HEK293 (cell line): ENCODE measurements around the gene AFF3.

Source experiments
- CTCF ChIP-seq: fragments of 450-650 bp; formaldehyde crosslinking; IDR thresholded peaks from 2 replicates; pipeline ENCODE4 v1.5.1; 2016; ENCODE audit warnings: missing biosample characterization, missing genetic modification characterization
- RBAK ChIP-seq: fragments of 450-650 bp; formaldehyde crosslinking; IDR thresholded peaks from 2 replicates; pipeline ENCODE4 v1.5.1; 2016; ENCODE audit warnings: missing biosample characterization, missing genetic modification characterization
- SALL2 ChIP-seq: fragments of 450-650 bp; formaldehyde crosslinking; IDR thresholded peaks from 2 replicates; pipeline ENCODE4 v1.5.0; 2017; ENCODE audit warnings: missing biosample characterization, mild to moderate bottlenecking, missing genetic modification characterization, borderline replicate concordance
- YY1 ChIP-seq: fragments of 450-650 bp; formaldehyde crosslinking; IDR thresholded peaks from 2 replicates; pipeline ENCODE4 v1.5.1; 2018; ENCODE audit warnings: missing biosample characterization, missing genetic modification characterization
- ZNF140 ChIP-seq: fragments of 450-650 bp; formaldehyde crosslinking; IDR thresholded peaks from 2 replicates; pipeline ENCODE4 v1.5.1; 2016; ENCODE audit warnings: missing biosample characterization, missing genetic modification characterization
- ZNF324 ChIP-seq: fragments of 450-650 bp; formaldehyde crosslinking; IDR thresholded peaks from 2 replicates; pipeline ENCODE4 v1.5.1; 2016; ENCODE audit warnings: missing biosample characterization, missing genetic modification characterization
- ZNF610 ChIP-seq: fragments of 450-650 bp; formaldehyde crosslinking; IDR thresholded peaks from 2 replicates; pipeline ENCODE4 v1.5.1; 2016; ENCODE audit warnings: missing biosample characterization, missing genetic modification characterization, borderline replicate concordance
- ZNF777 ChIP-seq: fragments of 450-650 bp; formaldehyde crosslinking; IDR thresholded peaks from 2 replicates; pipeline ENCODE4 v1.5.1; 2017; ENCODE audit warnings: missing biosample characterization, missing genetic modification characterization, borderline replicate concordance
- ZNF792 ChIP-seq: fragments of 450-650 bp; formaldehyde crosslinking; IDR thresholded peaks from 2 replicates; pipeline ENCODE4 v1.5.1; 2016; ENCODE audit warnings: missing biosample characterization, missing genetic modification characterization

- no peak for TF ChIP-seq ZNF324 (tag by site-specific recombination)
- TF ChIP-seq CTCF (tag by site-specific recombination) = no peak
- TF ChIP-seq ZNF777 = no peak
- no peak for TF ChIP-seq ZNF610 (tag by site-specific recombination)
- no peak for TF ChIP-seq YY1 (tag by site-specific recombination)
- TF ChIP-seq SALL2 (tag by site-specific recombination) = no peak
- no peak for TF ChIP-seq ZNF792 (tag by site-specific recombination)
- no peak for TF ChIP-seq ZNF140
- no peak for TF ChIP-seq RBAK (tag by site-specific recombination)
Observed at GRCh38 chr2:99794414-99794813, 348.0 kb downstream of the AFF3 start.
